Gastrocnemius medialis (tissue), 4 donors: ENCODE data around the gene GPX1.
"Not testable (repeated sequence)": the region's sequence is repeated elsewhere in the genome, so short reads cannot be mapped to it uniquely, and the experiment has no call there.

Experiments
- POLR2A ChIP-seq, 2 donors: fragments of 450-650 bp; IDR thresholded peaks; one replicate each; pipeline ENCODE4 v1.6.1; 2017; ENCODE audit warnings: antibody characterized with exemption in 2 of 2, mild to moderate bottlenecking in 2 of 2, moderate library complexity in 2 of 2
- TF ChIP-seq, protein P1 (sequence below), 5 experiments: fragments of 450-650 bp in 3 of 5; fragments of 200-600 bp in 2 of 5; sonication (generic) in 2 of 5; IDR thresholded peaks in 4 of 5; conservative IDR thresholded peaks in 1 of 5; 1 replicate in 4 of 5; 2 replicates in 1 of 5; pipeline ENCODE4 v1.5.1; 2016 to 2019; ENCODE audit warnings: antibody characterized with exemption in 5 of 5, mild to moderate bottlenecking in 3 of 5, moderate library complexity in 3 of 5

DNA sequence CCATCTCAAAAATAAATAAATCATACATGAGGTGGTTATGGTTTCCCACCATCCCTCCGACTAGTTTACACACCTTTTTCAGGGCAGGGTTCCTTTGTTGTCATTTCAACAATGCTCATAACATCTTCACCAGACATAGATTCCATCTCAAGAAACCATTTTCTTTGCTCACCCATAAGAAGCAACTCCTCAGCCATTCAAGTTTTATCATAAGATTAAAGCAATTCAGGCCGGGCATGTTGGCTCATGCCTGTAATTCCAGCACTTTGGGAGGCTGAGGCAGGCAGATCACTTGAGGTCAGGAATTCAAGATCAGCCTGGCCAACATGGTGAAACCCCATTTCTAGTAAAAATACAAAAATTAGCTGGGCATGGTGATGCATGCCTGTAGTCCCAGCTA, 29.8 kb downstream of the GPX1 start:
- not testable (repeated sequence) for TF ChIP-seq POLR2A (IDR thresholded peaks at IDR 0.05)
- TF ChIP-seq, protein P1, sequence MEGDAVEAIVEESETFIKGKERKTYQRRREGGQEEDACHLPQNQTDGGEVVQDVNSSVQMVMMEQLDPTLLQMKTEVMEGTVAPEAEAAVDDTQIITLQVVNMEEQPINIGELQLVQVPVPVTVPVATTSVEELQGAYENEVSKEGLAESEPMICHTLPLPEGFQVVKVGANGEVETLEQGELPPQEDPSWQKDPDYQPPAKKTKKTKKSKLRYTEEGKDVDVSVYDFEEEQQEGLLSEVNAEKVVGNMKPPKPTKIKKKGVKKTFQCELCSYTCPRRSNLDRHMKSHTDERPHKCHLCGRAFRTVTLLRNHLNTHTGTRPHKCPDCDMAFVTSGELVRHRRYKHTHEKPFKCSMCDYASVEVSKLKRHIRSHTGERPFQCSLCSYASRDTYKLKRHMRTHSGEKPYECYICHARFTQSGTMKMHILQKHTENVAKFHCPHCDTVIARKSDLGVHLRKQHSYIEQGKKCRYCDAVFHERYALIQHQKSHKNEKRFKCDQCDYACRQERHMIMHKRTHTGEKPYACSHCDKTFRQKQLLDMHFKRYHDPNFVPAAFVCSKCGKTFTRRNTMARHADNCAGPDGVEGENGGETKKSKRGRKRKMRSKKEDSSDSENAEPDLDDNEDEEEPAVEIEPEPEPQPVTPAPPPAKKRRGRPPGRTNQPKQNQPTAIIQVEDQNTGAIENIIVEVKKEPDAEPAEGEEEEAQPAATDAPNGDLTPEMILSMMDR (IDR thresholded peaks at IDR 0.05 in 4 of 5, conservative IDR thresholded peaks at IDR 0.05 in 1 of 5): not testable (repeated sequence)
